HFF-Myc (cell line): ENCODE measurements around the gene PHOSPHO2.
"Not testable (repeated sequence)": the region's sequence is repeated elsewhere in the genome, so short reads cannot be mapped to it uniquely, and the experiment has no call there.

Source experiments
- DNase-seq: peaks from one replicate; pipeline ENCODE4 v3.0.0-alpha.2; 2011; ENCODE audit warnings: low read depth; ENCODE audit errors: extremely low read depth
- H3K4me3 ChIP-seq: replicated peaks from 2 replicates; pipeline ENCODE4 v1.5.1; 2011; ENCODE audit warnings: low read depth, mild to moderate bottlenecking, control low read depth, low read length
- TF ChIP-seq, protein P1 (sequence below): IDR thresholded peaks from 2 replicates; pipeline ENCODE4 v1.5.1; 2012; ENCODE audit warnings: mild to moderate bottlenecking, low read depth, low read length, control low read depth; ENCODE audit errors: missing control alignments

PHOSPHO2 gene

DNA sequence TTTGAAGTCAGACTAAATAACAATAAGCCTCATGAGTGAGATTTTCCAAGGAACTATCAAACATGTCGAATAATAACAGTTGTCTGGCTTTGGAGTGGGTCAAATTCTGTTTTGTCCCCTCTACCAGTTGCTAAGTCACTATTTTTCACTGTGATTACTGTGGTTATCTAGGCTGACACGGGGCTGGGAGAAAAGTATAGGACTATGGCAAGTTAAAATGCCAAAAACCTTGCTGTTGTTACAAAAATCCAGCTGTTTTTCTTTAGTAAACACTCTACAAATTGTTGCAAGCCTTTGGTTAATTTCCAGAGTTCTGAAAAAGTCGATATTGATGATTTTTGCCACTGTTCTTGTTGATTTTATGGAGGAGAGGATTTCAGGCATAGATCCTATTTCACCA lies 1.6 kb upstream of the PHOSPHO2 start:
- TF ChIP-seq, protein P1, sequence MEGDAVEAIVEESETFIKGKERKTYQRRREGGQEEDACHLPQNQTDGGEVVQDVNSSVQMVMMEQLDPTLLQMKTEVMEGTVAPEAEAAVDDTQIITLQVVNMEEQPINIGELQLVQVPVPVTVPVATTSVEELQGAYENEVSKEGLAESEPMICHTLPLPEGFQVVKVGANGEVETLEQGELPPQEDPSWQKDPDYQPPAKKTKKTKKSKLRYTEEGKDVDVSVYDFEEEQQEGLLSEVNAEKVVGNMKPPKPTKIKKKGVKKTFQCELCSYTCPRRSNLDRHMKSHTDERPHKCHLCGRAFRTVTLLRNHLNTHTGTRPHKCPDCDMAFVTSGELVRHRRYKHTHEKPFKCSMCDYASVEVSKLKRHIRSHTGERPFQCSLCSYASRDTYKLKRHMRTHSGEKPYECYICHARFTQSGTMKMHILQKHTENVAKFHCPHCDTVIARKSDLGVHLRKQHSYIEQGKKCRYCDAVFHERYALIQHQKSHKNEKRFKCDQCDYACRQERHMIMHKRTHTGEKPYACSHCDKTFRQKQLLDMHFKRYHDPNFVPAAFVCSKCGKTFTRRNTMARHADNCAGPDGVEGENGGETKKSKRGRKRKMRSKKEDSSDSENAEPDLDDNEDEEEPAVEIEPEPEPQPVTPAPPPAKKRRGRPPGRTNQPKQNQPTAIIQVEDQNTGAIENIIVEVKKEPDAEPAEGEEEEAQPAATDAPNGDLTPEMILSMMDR, result no peak
- no peak for DNase-seq
- H3K4me3 ChIP-seq, result no peak overlapping the region

DNA sequence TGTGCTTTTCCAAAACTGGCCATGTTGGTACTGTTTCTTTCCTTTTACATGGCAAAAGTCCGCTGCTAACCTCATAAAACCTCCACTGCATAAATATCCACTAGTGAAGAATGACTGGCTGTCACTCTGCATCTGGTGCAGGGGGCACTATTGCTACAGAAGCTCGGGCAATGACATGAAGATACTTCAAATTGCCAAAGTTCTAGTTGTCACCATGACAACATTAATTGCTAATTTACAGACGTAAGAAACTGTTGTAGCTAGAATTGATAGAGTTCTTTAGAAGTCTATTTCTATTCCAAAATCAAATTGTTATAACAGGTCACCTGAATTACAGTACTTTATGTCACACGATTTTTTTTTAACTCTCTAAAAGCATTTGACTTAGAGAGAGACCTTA lies 909 bp upstream of the PHOSPHO2 start:
- no peak overlapping the region; the same call in 1 of the 2 replicates for H3K4me3 ChIP-seq
- DNase-seq, result no peak
- TF ChIP-seq, protein P1, result no peak

DNA sequence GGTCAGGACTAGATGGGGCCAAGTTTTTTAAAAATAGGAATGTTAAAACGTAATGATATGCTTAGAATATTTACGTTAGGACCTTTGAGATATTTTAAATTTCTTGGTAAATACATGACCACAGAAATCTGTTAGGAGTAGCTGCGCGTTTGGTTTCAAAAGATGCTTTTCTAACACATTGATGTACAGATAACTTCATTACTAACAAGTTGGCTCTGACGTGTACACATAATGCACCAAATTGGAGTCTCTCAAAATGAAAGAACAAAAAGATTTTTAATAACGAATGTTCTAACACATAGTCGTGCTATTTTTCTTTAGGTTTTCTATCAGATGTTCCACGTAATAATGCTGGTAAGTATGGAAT lies 608 bp downstream of the PHOSPHO2 start:
- peak overlapping the region; percentile 82 for H3K4me3 ChIP-seq
- no peak for DNase-seq
- TF ChIP-seq, protein P1, result no peak

DNA sequence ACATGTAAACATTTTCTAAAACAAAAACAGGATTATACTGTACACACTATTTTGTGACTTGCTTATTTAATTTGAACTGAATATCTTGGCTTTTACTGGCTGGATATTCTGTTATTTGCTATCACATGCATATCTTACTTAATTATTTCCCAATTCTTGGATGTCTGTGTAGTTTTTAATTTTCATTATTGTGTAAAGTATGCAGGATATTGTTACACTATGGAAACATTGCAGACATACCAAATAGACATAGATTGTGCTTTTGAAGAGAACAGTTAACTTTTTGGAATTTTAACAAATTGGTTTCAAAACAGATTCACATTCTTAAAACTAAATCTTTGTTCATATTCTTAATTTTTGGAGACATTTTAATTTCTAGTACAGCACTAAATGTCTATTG lies 2.1 kb downstream of the PHOSPHO2 start:
- DNase-seq, result no peak

DNA sequence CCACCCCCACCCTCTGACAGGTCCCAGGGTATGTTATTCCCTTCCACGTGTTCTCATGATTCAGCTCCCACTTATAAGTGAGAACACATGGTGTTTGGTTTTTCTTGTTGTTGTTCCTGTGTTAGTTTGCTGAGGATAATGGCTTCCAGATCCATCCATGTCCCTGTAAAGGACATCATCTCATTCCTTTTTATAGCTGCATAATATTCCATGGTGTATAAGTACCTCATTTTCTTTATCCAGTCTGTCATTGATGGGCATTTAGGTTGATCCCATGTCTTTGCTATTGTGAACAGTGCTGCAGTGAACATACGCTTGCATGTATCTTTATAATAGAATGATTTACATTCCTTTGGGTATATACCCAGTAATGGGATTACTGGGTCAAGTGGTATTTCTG lies 4.9 kb downstream of the PHOSPHO2 start:
- not testable (repeated sequence) for DNase-seq, H3K4me3 ChIP-seq

More for the DNA sequence above, 2.1 kb downstream of the PHOSPHO2 start:
- no peak overlapping the region for H3K4me3 ChIP-seq
- TF ChIP-seq, protein P1, result no peak

DNA sequence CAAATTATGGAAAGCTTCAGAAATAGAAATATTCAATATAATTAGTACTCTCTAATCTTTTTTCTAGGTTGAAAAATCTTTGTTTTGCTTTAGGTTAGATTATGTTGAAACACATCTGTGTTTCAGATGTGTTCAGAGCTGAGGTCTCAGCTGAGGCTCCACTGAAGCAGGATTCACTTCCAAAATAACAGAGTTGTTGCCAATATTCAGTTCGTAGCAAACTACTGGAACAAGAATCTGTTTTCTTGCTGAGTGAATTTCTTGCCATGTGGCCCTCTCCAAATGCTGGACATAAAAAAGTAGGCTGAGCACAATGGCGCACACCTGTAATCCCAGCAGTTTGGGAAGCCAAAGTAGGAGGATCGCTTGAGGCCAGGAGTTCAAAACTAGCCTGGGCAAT lies 8.7 kb downstream of the PHOSPHO2 start:
- no peak overlapping the region for H3K4me3 ChIP-seq
- TF ChIP-seq, protein P1, result no peak
- DNase-seq, result no peak

DNA sequence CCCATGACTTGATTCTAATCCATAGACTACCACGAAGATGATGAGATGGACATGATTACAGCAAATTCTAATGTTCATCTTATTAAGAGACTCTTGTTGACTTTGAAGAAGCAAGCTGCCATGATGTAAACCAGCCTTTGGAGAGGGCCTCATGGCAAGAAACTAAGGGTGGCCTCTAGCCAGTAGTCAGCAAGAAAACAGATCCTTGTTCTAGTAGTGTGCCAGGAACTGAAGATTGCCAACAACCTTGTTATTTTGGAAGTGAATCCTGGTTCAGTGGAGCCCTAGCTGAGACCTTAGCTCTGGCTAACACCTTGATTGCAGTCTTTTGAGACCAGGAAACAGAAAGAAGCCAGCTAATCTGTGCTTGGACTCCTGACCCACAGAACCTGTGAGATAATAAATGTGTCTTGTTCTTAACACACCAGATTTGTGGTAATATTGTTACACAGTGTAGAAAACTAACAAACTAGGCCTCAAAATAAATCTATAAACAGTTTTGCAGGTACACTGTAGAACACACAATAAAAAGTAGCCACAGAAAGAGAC lies 10.0 kb downstream of the PHOSPHO2 start:
- no peak for DNase-seq
- H3K4me3 ChIP-seq, result no peak overlapping the region
- TF ChIP-seq, protein P1, result no peak
